HG02852 (cell line): ENCODE results near the gene WDR86.

Experiments
- ATAC-seq: cut with Tn5 transposase; IDR thresholded peaks from one replicate; pipeline ENCODE4 v1.9.1; 2021; ENCODE audit warnings: mild to moderate bottlenecking, moderate library complexity; ENCODE audit not compliant: unreplicated experiment

Gene WDR86

DNA sequence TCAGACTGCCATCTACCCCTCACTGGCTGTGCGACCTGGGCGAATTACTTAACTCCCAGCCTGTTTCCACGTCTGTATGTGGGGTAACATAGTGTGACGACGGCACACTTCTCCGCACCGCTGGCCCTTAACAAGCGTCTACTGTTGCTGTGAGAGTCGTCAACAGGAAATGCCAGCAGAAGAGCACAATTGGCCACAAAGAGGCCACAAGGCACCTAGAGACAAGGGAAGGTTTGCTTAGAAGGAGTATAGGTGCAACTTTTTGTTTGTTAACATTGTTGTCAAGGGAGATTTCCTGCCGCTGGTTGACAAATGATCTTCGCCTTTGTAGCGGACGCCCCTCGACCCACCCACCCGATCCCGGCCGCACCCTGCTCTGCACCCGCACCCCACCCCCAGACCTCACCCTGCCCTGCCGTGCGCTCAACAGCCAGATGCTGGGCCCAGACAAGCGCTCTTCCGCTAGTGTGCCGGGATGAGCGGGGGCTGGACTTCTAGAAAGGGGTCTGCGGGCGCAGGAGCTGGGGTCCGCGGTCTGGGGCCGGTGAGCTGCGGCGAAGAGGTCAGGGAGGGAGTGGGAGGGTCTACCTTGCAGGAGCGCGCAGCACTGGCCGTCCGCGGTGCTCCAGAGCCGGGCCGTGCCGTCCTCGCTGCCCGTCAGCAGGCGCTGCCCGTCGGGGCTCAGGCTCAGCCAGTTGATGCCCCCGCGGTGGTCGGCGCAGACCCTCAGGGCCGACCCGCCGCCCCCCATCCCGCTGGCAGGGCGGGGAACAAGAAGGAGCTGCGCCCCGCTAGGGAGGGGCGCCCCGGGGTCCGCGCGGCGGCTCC lies 785 bp downstream of the WDR86 start:
- no peak for ATAC-seq

DNA sequence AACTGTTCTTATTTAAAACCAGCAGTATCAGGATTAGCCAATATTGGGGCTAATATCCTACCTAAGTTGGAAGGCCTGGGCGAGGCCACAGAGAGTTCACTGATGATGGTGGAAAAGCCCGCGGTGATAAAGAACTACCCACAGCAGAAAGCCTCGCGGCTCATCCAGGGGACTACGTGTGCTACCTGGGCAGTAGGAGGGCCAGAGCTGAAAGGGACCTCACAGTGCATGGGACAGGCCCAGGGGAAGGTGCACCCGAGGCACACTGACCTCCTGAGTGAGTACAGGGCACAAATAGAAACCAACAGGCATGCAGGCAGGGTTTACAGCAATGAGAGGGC lies 1.4 kb downstream of the WDR86 start:
- no peak for ATAC-seq

DNA sequence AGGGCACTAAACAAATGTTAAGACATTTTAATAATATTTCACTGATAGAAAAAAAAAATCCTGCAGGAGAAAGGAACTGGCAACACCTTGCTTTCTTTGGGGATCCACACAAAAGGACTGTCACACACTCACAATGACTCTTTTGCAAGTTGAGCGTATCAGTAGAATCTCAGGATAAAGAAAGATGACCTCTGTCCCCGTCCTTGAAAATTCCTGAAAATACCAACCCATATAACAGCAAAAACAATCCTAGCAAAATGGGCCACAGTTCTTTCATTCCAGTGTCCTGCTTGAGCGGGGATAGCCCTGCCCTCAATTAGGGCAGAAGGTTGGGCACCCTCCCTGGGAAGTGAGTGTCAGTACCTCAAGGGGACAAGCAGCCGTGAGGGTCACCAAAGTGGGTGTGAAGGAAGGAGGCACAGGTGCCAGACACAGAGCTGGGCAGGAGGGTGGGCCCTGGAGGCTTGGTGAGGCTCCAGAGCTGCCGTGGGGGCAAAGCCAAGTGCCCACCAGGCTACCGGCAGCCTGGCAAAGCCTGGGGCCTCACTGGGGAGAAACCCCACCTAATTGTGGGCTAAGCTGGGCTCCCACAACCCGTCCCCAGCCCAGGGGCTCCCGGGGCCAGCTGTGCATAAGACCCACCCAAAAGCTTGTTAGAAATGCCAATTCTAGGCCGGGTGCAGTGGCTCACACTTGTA lies 2.8 kb downstream of the WDR86 start:
- no peak for ATAC-seq

DNA sequence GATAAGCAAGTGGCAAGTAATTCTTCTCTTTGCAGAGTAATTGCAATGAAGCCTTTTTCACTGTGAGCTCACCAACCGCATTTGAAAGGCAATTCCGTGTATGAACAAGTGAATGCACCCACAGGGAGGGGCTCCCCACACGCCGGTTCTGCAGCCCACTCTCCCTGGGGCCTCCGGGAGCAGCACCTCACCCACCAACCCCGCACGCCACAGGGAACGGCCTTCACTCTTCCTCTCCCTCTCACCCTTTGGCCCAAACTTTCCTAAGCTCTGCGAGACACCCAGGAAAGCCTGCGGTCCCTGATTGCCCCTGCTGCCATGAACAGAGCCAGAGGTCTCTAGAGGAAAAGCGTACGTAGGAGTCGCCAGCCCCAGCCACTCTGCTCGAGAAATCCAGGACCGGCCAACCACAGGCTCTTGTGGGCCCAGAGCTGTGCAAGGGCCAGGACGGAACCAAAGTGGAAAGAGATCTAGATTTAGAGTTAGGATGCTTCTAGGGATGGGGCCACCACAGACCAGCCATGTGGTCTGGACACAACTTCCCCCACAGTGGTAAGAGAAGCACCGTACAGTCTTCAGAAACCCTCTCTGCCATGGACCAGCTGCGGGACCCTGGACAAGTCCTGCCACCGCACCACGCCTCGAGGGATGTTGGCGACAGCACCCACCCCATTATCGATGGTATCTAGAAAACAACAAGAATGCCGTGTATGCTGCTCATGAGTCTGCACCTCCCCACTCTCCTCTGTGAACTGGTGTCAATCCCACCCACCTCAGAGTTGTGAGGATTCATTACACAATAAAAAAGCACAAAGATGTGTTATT lies 3.6 kb downstream of the WDR86 start:
- no peak for ATAC-seq

DNA sequence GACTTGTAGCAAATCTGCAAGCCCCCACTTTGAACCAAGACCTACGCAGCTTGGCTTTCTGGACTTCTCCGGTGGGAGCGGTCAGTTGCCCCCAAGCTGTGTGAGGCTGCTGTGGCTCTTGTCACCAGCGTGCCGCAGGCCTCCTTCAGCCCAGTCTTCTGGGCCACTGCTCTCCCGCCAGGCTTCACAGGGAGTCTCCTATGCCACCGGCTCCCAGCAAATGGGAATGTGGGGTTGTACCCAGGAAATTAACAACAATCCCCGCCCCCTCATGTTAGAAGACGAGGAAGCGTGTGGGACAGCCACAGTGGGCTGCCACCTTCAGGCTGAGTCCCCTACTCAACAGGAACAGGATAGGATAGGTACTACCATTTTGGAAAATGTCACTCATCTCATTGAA lies 4.2 kb downstream of the WDR86 start:
- ATAC-seq: no peak

DNA sequence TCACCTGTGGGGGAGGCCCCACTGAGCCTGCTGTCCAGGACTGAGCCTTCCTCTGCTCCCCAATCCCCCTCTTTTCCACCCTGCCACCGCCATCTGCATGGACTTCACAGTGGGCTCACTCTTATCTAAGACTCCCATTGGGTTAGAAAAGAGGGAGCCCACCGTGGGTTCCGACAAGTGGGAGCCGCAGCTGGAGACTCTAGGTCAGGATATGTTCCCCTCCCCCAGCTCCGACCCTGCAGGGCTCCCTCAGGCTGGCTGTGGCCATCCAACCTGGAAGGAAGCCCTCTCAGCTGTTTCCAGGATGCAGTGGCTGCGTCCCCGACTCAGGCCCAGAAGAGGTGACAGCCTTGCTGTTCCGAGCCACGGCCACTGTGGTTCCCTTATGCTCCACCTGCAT lies 4.8 kb downstream of the WDR86 start:
- ATAC-seq: no peak

DNA sequence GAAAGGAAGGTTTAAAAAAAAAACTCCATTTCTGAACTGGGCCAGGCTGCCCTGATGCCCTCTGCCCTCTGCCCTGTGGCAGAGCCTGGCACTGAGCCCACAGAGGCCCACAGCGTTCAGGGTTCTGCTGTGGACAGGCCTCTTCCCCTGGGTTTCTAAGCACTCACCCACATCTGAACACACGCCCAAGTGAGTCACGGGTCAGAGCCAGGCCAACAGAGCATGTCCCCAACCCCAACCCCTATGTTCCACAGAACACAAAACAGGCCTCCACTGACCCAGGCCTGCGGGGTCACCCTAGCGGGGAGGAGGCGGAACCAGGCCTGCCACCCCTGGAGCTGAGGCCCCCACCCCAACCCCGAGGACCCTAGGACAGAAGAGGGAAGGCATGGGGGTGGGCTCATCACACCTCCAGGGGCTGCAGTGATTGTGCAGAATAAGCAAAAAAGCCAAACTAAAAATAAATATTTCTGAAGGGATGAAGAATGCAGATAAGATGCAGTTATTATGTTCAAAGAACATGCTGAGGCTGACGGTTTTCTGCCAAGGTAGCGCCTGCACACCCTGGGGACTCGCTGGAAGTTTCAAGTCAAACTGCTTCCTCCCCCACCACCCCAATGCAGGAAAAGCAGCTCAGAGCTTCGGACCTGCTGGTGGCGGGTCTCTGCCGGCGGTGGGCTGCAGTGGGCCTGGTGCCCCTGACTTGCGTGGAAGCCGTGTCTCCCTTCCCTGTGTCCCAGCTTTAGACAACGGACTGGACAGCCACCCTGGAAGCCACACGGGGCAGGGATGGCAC lies 5.4 kb downstream of the WDR86 start:
- ATAC-seq: no peak

DNA sequence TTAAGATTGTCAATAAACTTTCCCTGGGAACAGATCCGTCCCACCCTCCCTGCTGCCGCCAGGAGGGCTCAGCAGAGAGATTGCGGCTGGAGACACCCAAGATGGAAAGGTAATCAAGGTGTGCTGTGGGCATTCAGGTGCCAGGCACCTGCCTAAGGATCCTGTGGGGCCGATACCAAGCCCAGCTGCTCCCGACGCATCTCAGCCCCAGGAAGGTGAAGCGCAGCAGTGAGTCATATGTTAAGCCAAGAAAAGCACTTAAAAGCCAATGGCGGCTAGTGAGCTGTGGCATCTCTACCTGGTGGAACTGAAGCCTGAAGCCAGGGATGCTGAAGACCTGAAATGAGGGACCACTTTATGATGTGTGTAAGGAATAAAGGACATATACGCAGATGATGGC lies 6.1 kb downstream of the WDR86 start:
- ATAC-seq: no peak

DNA sequence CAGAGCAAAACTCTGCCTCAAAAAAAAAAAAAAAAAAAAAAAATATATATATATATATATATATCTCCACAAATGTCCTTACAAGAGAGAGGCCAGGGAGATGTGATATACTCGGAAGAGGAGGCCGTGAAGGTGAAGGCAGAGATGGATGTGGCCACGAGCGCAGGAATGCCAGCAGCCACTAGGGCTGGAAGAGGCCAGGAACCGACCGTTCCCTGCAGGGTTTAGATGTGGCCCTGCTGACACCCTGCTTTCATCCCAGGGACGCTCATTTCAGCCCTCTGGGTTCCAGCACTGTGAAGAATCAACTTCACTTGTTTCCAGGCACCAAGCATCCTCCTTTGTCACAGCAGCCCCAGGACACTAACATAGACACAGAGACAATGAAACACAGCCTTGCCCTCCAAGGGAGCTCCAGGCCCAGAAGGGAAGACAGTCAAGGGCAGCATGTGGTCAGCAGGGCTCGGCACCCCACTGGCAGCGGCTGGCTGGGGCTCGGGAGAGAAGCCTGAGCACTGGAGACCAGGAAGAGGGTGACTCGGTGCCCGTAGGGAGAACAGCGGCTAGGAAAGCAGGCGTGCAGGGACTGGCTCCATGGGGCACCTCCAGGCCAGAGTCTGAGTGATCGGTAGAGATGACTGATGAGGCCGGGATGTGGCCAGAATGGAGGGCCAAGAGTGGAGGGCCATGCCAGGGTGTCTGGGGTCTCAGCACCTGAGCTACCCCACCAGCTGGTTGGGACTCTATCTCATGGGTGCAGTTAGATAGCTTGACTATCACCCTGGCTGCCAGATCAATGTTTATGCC lies 7.6 kb downstream of the WDR86 start:
- ATAC-seq: no peak

DNA sequence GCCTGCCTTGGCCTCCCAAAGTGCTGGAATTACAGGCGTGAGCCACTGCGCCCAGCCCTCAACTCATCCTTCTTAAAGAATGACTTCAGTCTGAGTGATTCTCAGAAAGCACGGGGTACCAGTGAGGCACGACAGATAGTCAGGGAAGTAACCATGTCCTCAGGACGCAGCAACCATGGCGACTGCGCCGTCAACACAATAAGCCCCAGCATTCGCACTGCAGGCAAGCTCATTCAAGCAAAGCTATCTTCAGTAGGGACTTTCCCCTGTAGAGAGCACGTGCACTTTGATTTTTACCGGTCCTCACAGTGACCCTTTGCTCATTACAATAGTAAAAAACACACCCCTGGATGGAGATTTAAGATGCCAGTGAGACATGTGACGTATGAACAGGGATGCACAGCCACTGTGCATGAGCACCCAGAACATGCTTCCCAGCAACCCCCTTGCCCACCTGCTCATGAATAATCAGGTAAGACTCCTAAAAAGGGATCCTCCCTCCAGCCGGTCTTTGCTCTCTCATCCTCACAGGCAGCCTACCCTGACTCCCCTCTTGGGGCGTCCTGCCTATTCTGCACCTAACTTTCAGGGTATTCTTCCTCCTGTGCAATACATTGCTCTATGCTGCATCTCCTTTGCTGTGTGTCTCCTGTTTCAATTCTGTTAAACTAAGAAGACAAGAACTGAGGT lies 9.1 kb downstream of the WDR86 start:
- peak; percentile 80 for ATAC-seq

DNA sequence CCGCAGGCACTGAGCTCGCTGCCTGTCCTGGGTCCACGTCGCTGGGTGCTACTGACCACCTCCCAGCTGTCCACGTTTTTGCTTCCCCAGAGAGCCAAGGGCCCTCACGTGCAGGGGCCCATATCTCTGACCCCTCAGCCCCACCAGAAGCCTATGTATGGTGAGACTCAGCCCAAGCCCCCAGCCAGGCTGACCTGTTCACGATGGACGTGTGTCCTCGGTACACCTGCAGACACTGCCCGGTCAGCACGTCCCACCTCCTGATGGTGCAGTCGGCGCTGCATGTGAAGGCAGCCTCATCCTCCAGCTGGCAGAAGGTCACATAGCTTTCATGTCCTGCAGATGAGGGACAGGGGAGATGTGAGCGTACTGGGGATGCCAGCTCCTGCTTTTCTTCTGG lies 9.9 kb downstream of the WDR86 start:
- no peak for ATAC-seq

DNA sequence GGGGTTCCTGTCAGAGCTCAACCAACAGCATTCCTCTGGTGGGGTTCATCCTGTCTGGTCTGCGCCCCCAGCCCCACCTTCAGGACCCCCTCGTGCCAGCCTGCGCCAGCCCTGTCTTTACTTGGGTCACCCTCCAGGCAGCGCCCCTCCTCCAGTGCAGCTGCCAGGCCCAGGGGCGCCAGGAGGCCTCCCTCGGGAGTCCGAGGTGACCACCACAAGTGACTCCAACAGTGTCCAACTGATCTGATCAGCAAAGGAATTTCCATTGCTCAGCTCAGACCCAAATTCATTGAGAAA lies 10.6 kb downstream of the WDR86 start:
- no peak for ATAC-seq

DNA sequence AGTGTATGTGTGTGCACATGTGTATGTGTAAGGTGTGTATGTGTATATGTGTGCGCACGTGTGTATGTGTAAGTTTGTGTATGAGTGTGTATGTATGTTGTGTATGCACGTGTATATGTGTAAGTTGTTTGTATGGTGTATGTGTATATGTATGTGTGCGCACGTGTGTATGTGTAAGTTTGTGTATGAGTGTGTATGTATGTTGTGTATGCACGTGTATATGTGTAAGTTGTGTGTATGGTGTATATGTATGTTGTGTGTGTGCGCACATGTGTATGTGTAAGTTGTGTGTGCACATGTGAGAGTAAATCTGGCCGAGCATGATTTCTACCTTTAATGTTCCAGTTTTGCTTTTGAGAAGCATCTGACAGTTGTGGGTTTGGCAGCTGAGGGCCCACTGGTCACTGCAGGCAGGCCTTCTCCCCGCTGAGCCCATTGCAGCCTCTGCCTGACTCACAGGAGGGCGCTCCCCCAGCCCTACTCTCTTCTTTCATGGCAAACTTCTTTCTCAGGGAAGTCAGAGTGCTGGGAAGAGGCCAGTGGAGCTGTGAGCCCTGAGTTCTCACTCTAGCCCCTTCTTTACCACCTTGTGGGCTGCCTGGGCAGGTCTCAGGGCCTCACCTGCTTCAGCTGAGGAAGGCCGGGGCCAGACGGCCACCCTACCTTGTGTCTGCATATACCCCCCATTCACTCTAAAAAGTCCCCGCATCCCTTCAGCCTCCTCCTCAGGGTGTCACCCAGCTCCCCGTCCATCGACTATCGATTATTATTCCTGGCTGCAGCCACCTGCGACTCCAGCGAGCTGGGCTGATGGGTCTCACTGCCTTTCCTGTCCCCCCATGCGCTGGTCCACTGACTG lies 11.2 kb downstream of the WDR86 start:
- no peak for ATAC-seq

DNA sequence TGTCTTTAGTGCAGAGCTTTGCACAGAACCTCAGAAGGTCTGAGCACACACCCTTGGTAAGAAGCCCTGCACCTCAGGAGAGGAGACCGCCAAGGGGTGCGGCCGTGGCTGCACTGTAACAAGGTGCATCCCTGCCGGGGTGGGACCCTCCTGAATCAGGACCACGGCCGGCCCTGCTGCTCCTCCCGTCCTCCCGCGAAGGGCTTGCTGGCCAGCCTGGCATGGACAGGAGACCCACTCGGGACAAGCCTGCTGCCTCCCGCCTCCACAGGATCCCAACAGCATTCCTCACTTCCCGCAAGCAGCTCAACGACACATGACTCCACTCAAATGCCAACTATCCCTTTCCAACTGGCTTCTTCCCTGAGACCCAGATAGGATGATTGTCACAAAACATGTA lies 12.8 kb downstream of the WDR86 start:
- ATAC-seq: no peak

DNA sequence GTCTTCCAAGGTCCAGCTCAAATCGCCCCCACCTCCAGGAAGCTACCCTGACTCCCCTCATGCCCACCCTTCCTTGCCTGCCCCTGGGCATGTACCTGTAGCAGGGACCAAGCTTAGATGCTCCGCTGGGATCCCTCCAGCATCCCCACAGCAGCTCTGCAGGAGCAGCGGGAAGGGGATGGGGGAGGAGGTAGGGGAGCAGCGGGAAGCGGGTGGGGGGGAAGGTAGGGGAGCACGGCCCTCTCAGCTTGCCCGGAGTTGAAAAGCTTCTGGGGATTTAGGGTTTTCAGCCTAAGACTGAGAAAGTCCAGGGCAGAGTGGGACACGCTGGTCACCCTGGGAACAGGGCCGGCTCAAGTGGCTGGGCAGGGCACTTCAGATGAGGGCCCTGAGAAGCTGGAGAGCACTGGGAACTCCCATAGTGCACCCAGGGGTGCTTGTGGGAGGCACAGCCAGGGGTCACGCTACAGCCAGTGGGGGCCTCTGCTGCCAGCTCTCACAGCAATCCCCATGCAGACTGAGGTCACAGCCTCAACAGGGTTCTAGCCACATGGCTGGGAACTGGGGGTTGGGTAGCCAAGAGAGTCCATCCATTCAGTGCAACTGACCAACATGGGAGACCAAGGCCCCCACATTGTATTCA lies 13.4 kb downstream of the WDR86 start:
- ATAC-seq: no peak

DNA sequence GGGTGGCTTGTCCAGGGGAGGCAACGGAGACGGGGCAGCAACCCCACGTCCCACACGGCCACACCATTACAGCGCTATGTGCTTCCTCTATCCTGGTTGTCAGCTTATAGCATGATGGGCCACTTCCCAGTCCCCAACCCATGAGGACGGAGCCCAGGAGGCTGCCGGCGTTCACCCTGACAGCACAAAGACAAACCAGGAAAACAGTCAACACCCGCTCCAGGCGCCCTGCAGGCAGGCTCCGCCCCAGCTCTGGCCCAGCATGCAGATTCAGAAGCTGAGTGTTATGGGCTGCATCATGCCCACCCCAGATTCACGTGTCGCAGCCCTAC lies 14.8 kb downstream of the WDR86 start:
- ATAC-seq: no peak

DNA sequence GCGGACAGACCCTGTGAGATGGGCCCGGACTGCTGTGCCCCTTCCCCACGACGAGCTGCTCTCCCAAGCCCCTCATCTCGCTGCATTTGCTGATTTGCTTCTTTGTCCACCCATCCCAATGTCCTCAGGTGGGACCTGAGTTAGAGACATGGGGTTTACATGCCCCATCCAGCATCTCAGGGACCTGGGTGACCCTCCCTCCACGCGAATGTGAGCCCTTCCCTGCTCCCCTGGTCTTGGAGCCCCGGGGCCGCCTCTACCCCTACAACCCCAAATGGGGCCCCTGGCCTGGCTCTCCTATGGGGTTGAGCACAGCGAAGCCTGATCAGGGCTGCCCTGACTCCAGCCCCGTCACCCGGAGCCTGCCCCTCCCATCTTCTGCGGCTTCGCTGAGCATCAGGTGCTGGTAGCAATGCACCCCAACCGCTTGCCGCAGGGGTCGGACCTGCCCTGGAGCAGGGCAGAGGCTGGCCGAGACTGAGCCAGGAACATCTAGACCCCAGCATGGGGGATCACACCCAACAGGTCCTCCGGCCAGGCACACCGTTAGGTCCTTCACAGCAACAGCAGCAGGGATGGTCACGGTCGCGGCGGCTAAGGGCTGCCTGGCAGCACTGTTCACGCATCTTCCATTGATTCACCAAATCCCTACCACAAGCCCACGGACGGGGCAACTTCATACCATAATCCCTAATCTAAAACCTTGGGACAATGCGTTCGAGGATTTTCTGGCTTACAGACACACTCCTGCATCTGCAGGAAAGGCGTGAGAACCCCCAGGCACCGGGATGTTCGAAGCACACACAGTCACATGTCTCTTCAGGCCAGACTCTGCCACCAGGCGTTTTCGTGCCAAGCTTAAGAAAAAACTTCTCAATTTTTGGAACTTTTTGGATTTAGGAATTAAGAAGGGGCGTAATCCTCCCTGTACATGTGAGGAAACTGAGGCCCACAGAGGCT lies 15.5 kb downstream of the WDR86 start:
- ATAC-seq: no peak
